ENCODE results near the gene PRKG1. TPM values are rescaled to one million over a fixed set of nuclear protein-coding genes. Genes with fewer than 3 reads are reported as not detected.
A peak's percentile ranks its signal among the peaks of the same experiment; 100 is the strongest.

The PRKG1 gene
- total RNA-seq, 2 donors from 2014 or later = 8.1 to 16.6 TPM

- no peaks in the 10 kb centered on the region for H3K27me3 ChIP-seq
- no peaks in the 10 kb centered on the region for H3K9me3 ChIP-seq
- H3K4me1 ChIP-seq = no peaks in the 10 kb centered on the region
- TF ChIP-seq, protein P1, sequence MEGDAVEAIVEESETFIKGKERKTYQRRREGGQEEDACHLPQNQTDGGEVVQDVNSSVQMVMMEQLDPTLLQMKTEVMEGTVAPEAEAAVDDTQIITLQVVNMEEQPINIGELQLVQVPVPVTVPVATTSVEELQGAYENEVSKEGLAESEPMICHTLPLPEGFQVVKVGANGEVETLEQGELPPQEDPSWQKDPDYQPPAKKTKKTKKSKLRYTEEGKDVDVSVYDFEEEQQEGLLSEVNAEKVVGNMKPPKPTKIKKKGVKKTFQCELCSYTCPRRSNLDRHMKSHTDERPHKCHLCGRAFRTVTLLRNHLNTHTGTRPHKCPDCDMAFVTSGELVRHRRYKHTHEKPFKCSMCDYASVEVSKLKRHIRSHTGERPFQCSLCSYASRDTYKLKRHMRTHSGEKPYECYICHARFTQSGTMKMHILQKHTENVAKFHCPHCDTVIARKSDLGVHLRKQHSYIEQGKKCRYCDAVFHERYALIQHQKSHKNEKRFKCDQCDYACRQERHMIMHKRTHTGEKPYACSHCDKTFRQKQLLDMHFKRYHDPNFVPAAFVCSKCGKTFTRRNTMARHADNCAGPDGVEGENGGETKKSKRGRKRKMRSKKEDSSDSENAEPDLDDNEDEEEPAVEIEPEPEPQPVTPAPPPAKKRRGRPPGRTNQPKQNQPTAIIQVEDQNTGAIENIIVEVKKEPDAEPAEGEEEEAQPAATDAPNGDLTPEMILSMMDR (IDR thresholded peaks at IDR 0.05) = no peak
- no peak overlapping the region for H3K27ac ChIP-seq
- intact Hi-C loops (cut with DNase I) = no loop called here
- H3K4me3 ChIP-seq = no peak overlapping the region
- H3K9ac ChIP-seq (ENCODE audit: low read depth in 2 of 2, low read length in 2 of 2) = no peak overlapping the region
- no peaks in the 10 kb centered on the region for H3K36me3 ChIP-seq
- no peak for DNase-seq
These were observed 1269.2 kb downstream of the PRKG1 start for GRCh38 chr10:52343439-52343838.

DNA sequence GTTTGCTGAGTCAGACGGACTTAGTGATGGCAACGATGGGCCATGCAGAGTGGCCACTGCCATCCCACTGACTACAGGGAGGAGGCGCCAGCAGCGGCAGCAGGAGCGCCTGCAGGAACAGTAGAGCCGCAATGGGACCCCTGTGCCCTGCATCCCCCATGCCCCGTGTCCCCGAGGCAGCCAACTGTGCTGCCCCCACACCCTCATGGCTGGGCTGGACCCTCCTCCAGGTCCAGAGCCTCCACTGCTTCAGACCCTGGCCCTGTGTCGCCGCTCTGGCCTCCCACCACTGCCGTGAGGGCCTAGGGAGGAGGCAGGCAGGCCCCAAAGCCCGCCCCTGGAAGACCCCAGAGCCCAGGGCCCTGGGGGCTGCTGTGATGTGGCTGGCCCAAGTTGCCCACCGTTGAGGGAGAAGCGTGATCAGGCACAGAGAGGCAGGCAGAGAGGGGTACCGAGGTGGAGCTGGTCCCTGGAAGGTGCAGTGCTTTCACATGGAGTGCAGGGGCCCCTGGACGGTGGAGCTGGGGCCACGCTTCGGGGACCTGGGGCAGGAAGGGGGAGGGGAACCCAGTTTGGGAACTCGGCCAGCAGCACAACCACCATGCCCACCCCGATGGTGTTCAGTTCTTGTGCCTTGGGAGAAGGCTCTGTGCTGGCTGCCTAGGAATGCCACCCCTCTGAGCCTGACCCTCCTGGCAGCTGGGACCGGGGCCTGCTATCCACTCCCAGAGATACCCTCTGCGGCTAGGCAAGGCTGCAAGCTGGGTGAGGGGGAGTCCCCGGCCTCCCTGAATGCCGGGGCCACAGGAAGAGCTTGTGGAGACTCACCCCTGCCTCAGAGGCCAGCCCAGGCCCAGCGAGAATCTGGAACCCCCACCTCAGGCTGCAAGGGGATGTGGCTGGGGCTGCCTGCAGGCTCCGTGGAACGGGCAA is 1272.4 kb downstream of the PRKG1 start:
- TF ChIP-seq, protein P1 (IDR thresholded peaks at IDR 0.05) = no peak
- no peak overlapping the region for H3K9ac ChIP-seq (ENCODE audit: low read depth in 2 of 2, low read length in 2 of 2)
- no peak for DNase-seq
- intact Hi-C loops (cut with DNase I) = no loop called here
- no peak overlapping the region for H3K4me3 ChIP-seq
- no peaks in the 10 kb centered on the region for H3K4me1 ChIP-seq
- H3K27ac ChIP-seq = no peak overlapping the region
- no peaks in the 10 kb centered on the region for H3K9me3 ChIP-seq
- H3K27me3 ChIP-seq = no peaks in the 10 kb centered on the region
- no peaks in the 10 kb centered on the region for H3K36me3 ChIP-seq

DNA sequence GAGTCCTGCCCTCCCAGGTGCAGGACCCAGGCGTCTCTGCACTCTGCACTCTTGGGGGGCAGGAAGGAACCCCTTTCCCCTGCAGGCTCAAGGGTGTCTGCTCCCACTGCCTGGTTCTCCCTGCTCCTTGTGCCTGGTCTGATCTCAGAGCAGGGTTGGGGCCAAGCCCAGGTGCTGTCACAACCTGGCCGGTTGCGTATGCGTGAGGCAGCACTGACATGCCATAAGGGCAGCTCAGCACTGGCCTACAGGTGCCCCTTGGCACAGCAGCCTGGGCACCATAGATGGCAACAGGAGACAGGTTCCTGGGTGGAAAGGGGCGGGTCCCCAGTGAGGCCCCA is 1273.0 kb downstream of the PRKG1 start:
- intact Hi-C loops (cut with DNase I) = no loop called here
- H3K4me3 ChIP-seq = no peak overlapping the region
- DNase-seq = no peak

More for the DNA sequence above, 1273.0 kb downstream of the PRKG1 start:
- Histone ChIP-seq H3K9ac (ENCODE audit: low read depth in 2 of 2, low read length in 2 of 2) (no peak overlapping the region), H3K27me3 (no peaks in the 10 kb centered on the region), H3K9me3 (no peaks in the 10 kb centered on the region), H3K27ac (no peak overlapping the region), H3K36me3 (no peaks in the 10 kb centered on the region), H3K4me1 (no peaks in the 10 kb centered on the region)
- TF ChIP-seq, protein P1 (IDR thresholded peaks at IDR 0.05) = no peak

Small RNA genes lying within 50 kb of the gene (microRNA-seq; reads per million reads assigned to microRNA genes)
- gene MIR605 = 6.6 reads per million, percentile 6 among the genes with 10 or more reads in this experiment

Other genes with a start within 250 kb of the PRKG1 start
- gene A1CF, start 188.9 kb upstream of the PRKG1 start, total RNA-seq = 10 to 100 TPM; 38.9 to 64.3 TPM

All from colonic mucosa (tissue), 4 donors.